Astrocyte (in vitro differentiated cells and primary cell): ENCODE data around the gene GPR6.

ENCODE experiments used
- EZH2 ChIP-seq: IDR thresholded peaks from 2 replicates; pipeline ENCODE4 v1.6.1; 2012; ENCODE audit warnings: mild to moderate bottlenecking, low read length, inconsistent platforms; ENCODE audit not compliant: insufficient read depth
- TF ChIP-seq, protein P1 (sequence below): IDR thresholded peaks from 2 replicates; pipeline ENCODE4 v1.5.1; 2011; ENCODE audit warnings: low read depth, mild to moderate bottlenecking, inconsistent platforms, low read length, moderate library complexity; ENCODE audit not compliant: insufficient read depth

DNA sequence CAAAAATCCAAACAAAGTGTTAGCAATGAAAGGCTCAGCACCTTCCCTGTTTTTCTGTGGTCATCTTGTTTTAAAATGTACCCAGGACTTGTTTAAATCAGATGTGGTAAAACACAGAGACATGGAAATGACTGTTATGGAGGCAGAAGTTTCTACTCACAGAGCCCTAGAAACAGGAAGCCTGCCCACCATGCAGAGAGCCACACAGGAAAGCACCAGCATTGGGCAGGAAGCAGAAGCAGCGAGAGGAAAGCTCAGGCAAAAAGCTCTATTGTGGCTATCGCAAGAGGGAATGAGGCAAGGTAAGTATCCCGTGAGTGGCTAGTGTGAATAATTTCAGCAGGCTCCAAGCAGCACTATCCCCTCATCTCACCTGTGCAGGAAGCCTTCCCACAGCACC lies 42.8 kb downstream of the GPR6 start:
- TF ChIP-seq, protein P1, sequence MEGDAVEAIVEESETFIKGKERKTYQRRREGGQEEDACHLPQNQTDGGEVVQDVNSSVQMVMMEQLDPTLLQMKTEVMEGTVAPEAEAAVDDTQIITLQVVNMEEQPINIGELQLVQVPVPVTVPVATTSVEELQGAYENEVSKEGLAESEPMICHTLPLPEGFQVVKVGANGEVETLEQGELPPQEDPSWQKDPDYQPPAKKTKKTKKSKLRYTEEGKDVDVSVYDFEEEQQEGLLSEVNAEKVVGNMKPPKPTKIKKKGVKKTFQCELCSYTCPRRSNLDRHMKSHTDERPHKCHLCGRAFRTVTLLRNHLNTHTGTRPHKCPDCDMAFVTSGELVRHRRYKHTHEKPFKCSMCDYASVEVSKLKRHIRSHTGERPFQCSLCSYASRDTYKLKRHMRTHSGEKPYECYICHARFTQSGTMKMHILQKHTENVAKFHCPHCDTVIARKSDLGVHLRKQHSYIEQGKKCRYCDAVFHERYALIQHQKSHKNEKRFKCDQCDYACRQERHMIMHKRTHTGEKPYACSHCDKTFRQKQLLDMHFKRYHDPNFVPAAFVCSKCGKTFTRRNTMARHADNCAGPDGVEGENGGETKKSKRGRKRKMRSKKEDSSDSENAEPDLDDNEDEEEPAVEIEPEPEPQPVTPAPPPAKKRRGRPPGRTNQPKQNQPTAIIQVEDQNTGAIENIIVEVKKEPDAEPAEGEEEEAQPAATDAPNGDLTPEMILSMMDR = no peak
- no peak for TF ChIP-seq EZH2
